PC-3 (cell line): Measurements from ENCODE around the gene CIITA.

Experiments
- EZH2 ChIP-seq: fragments of 300-600 bp; sonication (generic); IDR thresholded peaks from one replicate; pipeline ENCODE4 v1.6.1; 2017; ENCODE audit warnings: antibody characterized with exemption, mild to moderate bottlenecking, low read length; ENCODE audit not compliant: unreplicated experiment
- TF ChIP-seq, protein P1 (sequence below): fragments of 300-600 bp; sonication (generic); conservative IDR thresholded peaks from 2 replicates; pipeline ENCODE4 v1.5.1; 2017; ENCODE audit warnings: antibody characterized with exemption, low read depth, mild to moderate bottlenecking, low read length

GRCh38 chr16:10983159-10983558, 106.2 kb downstream of the CIITA start:
- TF ChIP-seq, protein P1, sequence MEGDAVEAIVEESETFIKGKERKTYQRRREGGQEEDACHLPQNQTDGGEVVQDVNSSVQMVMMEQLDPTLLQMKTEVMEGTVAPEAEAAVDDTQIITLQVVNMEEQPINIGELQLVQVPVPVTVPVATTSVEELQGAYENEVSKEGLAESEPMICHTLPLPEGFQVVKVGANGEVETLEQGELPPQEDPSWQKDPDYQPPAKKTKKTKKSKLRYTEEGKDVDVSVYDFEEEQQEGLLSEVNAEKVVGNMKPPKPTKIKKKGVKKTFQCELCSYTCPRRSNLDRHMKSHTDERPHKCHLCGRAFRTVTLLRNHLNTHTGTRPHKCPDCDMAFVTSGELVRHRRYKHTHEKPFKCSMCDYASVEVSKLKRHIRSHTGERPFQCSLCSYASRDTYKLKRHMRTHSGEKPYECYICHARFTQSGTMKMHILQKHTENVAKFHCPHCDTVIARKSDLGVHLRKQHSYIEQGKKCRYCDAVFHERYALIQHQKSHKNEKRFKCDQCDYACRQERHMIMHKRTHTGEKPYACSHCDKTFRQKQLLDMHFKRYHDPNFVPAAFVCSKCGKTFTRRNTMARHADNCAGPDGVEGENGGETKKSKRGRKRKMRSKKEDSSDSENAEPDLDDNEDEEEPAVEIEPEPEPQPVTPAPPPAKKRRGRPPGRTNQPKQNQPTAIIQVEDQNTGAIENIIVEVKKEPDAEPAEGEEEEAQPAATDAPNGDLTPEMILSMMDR, result 0 out of 2 replicates have a peak, but pooled peaks have one; percentile 37
- TF ChIP-seq EZH2, result no peak
